Middle frontal gyrus (tissue), 1 donor: ENCODE measurements around the gene WFDC9.
"Not testable (repeated sequence)": the region's sequence is repeated elsewhere in the genome, so short reads cannot be mapped to it uniquely, and the experiment has no call there.

Experiments used
- DNase-seq: peaks from one replicate; pipeline ENCODE4 v3.0.0-alpha.2; 2015; ENCODE audit warnings: low spot score; ENCODE audit errors: extremely low spot score

The WFDC9 gene

GRCh38 chr20:45631184-45631583 lies at the start of gene WFDC9:
WFDC9 (minus strand) TSS chr20:45631284; CDS start chr20:45610181, 21,103 bp downstream.
- DNase-seq, result no peak

- DNase-seq, result no peak
These were observed 48.6 kb upstream of the WFDC9 start for GRCh38 chr20:45679650-45680049.

- no peak for DNase-seq
These were observed 41.7 kb upstream of the WFDC9 start for GRCh38 chr20:45672765-45673164.

- DNase-seq, result no peak
These were observed 39.1 kb upstream of the WFDC9 start, which contains the start of gene WFDC11 for GRCh38 chr20:45670139-45670538. WFDC11 (minus strand) TSS chr20:45670239; CDS start chr20:45650600, 19,639 bp downstream.

GRCh38 chr20:45657038-45657437 lies 26.0 kb upstream of the WFDC9 start:
- not testable (repeated sequence) for DNase-seq

GRCh38 chr20:45651726-45652125 lies 20.6 kb upstream of the WFDC9 start:
- DNase-seq, result not testable (repeated sequence)

GRCh38 chr20:45649312-45649863 lies 18.3 kb upstream of the WFDC9 start:
- no peak for DNase-seq

GRCh38 chr20:45647441-45648050 lies 16.5 kb upstream of the WFDC9 start:
- DNase-seq, result no peak

- no peak for DNase-seq
These were observed 15.8 kb upstream of the WFDC9 start for GRCh38 chr20:45646875-45647274.

GRCh38 chr20:45645869-45646268 lies 14.8 kb upstream of the WFDC9 start:
- not testable (repeated sequence) for DNase-seq

GRCh38 chr20:45641076-45641475 lies 10.0 kb upstream of the WFDC9 start:
- not testable (repeated sequence) for DNase-seq

- DNase-seq, result no peak
These were observed 8.6 kb upstream of the WFDC9 start for GRCh38 chr20:45639687-45640086.

- DNase-seq, result no peak
These were observed 5.4 kb upstream of the WFDC9 start for GRCh38 chr20:45636513-45636912.

- DNase-seq, result no peak
These were observed 713 bp downstream of the WFDC9 start for GRCh38 chr20:45630371-45630770.

GRCh38 chr20:45629496-45630100 lies 1.5 kb downstream of the WFDC9 start, which contains the start of gene WFDC10A:
WFDC10A (plus strand) TSS chr20:45629739; CDS start chr20:45629814, 75 bp downstream.
- DNase-seq, result no peak

- DNase-seq, result no peak
These were observed 4.5 kb downstream of the WFDC9 start for GRCh38 chr20:45626540-45626939.

- DNase-seq, result no peak
These were observed 9.5 kb downstream of the WFDC9 start for GRCh38 chr20:45621593-45621992.

GRCh38 chr20:45617591-45617990 lies 13.5 kb downstream of the WFDC9 start:
- DNase-seq, result no peak

- no peak for DNase-seq
These were observed 18.8 kb downstream of the WFDC9 start for GRCh38 chr20:45612314-45612713.

- no peak for DNase-seq
These were observed 20.0 kb downstream of the WFDC9 start for GRCh38 chr20:45611054-45611453.

GRCh38 chr20:45607810-45608209 lies 23.3 kb downstream of the WFDC9 start:
- no peak for DNase-seq

GRCh38 chr20:45595235-45595634 lies 35.8 kb downstream of the WFDC9 start:
- no peak for DNase-seq

- DNase-seq, result no peak
These were observed 37.6 kb downstream of the WFDC9 start for GRCh38 chr20:45593498-45593897.
